KMS-11 (cell line): ENCODE measurements around the gene TRAF7.

Experiments used
- H2AFZ ChIP-seq: fragments of 200-600 bp; sonication (generic); 2 replicates; pipeline ENCODE4 v1.6.1; 2016; ENCODE audit warnings: antibody characterized with exemption, mixed run types, low read depth
- H3K27ac ChIP-seq: fragments of 200-600 bp; sonication (generic); 2 replicates; pipeline ENCODE4 v1.6.1; 2016; ENCODE audit warnings: mild to moderate bottlenecking, mixed run types
- H3K27me3 ChIP-seq: fragments of 200-600 bp; sonication (generic); 2 replicates; pipeline ENCODE4 v1.6.1; 2017; ENCODE audit warnings: mild to moderate bottlenecking, low read depth, mixed run types, moderate library complexity; ENCODE audit not compliant: insufficient read depth
- H3K36me3 ChIP-seq: fragments of 200-600 bp; sonication (generic); 2 replicates; pipeline ENCODE4 v1.6.1; 2017; ENCODE audit warnings: mild to moderate bottlenecking, mixed run types; ENCODE audit not compliant: insufficient read depth
- H3K4me1 ChIP-seq: fragments of 200-600 bp; sonication (generic); 2 replicates; pipeline ENCODE4 v1.6.1; 2016; ENCODE audit warnings: mild to moderate bottlenecking, low read depth, mixed run types; ENCODE audit not compliant: poor library complexity, severe bottlenecking
- H3K4me2 ChIP-seq: fragments of 200-600 bp; sonication (generic); 2 replicates; pipeline ENCODE4 v1.7.0; 2016; ENCODE audit warnings: mild to moderate bottlenecking, mixed run types
- H3K4me3 ChIP-seq: fragments of 200-600 bp; sonication (generic); IDR thresholded peaks from 2 replicates; pipeline ENCODE4 v1.6.1; 2017; ENCODE audit warnings: low read depth, low read length, mixed read lengths; ENCODE audit not compliant: insufficient read depth
- H3K79me2 ChIP-seq: fragments of 200-600 bp; sonication (generic); 2 replicates; pipeline ENCODE4 v1.6.1; 2016; ENCODE audit warnings: low read depth, mixed run types; ENCODE audit not compliant: insufficient read depth
- H3K9ac ChIP-seq: fragments of 200-600 bp; sonication (generic); 2 replicates; pipeline ENCODE4 v1.6.1; 2016; ENCODE audit warnings: mild to moderate bottlenecking, mixed run types
- H4K20me1 ChIP-seq: fragments of 200-600 bp; sonication (generic); 2 replicates; pipeline ENCODE4 v1.6.1; 2016; ENCODE audit warnings: mild to moderate bottlenecking, mixed run types; ENCODE audit not compliant: insufficient read depth
- CTCF ChIP-seq: fragments of 200-600 bp; sonication (generic); conservative IDR thresholded peaks from 2 replicates; pipeline ENCODE4 v1.6.1; 2017; ENCODE audit warnings: low read depth, mild to moderate bottlenecking, antibody characterized with exemption, low read length, moderate library complexity, mixed read lengths

Gene TRAF7

GRCh38 chr16:2194852-2195321, 39.3 kb downstream of the TRAF7 start:
- Histone ChIP-seq H2AFZ (no peak overlapping the region), H3K4me3 (no peak overlapping the region), H3K27ac (no peak overlapping the region), H3K27me3 (peaks cover 73% of the 10 kb centered on the region), H3K79me2 (no peaks in the 10 kb centered on the region), H3K9ac (no peak overlapping the region), H3K4me1 (no peaks in the 10 kb centered on the region), H3K4me2 (no peak overlapping the region), H3K36me3 (no peaks in the 10 kb centered on the region), H4K20me1 (no peaks in the 10 kb centered on the region)
- peak; percentile 58 for TF ChIP-seq CTCF

GRCh38 chr16:2195322-2196161, 40.0 kb downstream of the TRAF7 start:
- TF ChIP-seq CTCF, result no peak
- Histone ChIP-seq H3K4me3 (no peak overlapping the region), H3K9ac (no peak overlapping the region), H2AFZ (no peak overlapping the region), H3K36me3 (no peaks in the 10 kb centered on the region), H3K4me2 (peak overlapping the region; percentile 29), H3K79me2 (no peaks in the 10 kb centered on the region), H3K27ac (no peak overlapping the region), H4K20me1 (no peaks in the 10 kb centered on the region), H3K27me3 (peaks cover 79% of the 10 kb centered on the region), H3K4me1 (no peaks in the 10 kb centered on the region)

GRCh38 chr16:2196162-2196980, 40.8 kb downstream of the TRAF7 start, which contains the start of gene CASKIN1:
Gene CASKIN1 (minus strand): TSS chr16:2196605. CDS start chr16:2196432, 173 bp downstream.
- no peak within 1 kb of the TSS for H3K27ac ChIP-seq
- no peaks in the 10 kb centered on the region for H3K36me3 ChIP-seq
- no peaks in the 10 kb centered on the region for H4K20me1 ChIP-seq
- H3K9ac ChIP-seq, result no peak within 1 kb of the TSS
- H3K27me3 ChIP-seq, result peaks cover 82% of the 10 kb centered on the region
- H3K4me2 ChIP-seq, result peak within 1 kb of the TSS; percentile 29
- no peaks in the 10 kb centered on the region for H3K79me2 ChIP-seq
- H2AFZ ChIP-seq, result no peak within 1 kb of the TSS
- no peak within 1 kb of the TSS for H3K4me3 ChIP-seq
- H3K4me1 ChIP-seq, result no peaks in the 10 kb centered on the region
- TF ChIP-seq CTCF, result no peak

- no peak for TF ChIP-seq CTCF
- H3K27me3 ChIP-seq, result peaks cover 80% of the 10 kb centered on the region
- H3K27ac ChIP-seq, result no peak overlapping the region
- no peak overlapping the region for H3K4me2 ChIP-seq
- no peak overlapping the region for H3K4me3 ChIP-seq
- H2AFZ ChIP-seq, result no peak overlapping the region
- no peaks in the 10 kb centered on the region for H3K36me3 ChIP-seq
- H3K4me1 ChIP-seq, result no peaks in the 10 kb centered on the region
- no peaks in the 10 kb centered on the region for H3K79me2 ChIP-seq
- no peak overlapping the region for H3K9ac ChIP-seq
- H4K20me1 ChIP-seq, result no peaks in the 10 kb centered on the region
These were observed 41.5 kb downstream of the TRAF7 start for GRCh38 chr16:2196981-2197511.
